Mucosa of gallbladder (tissue), 1 donor: ENCODE results near the gene ANKEF1. TPM values are rescaled to one million over a fixed set of nuclear protein-coding genes. Genes with fewer than 3 reads are reported as not detected.
A peak's percentile ranks its signal among the peaks of the same experiment; 100 is the strongest.

ENCODE experiments used
- DNase-seq: peaks from one replicate; pipeline ENCODE4 v3.0.0-alpha.2; 2020; ENCODE audit warnings: low spot score
- total RNA-seq: library from RNA; stranded (reverse); gene quantifications from one replicate; pipeline ENCODE4 v1.2.1, GENCODE V29; 2021
- donor health status: DM: no; HTN: no; CAD: no.

Gene ANKEF1
- total RNA-seq, 1 donor from 2014 or later, result 8.2 TPM

DNA sequence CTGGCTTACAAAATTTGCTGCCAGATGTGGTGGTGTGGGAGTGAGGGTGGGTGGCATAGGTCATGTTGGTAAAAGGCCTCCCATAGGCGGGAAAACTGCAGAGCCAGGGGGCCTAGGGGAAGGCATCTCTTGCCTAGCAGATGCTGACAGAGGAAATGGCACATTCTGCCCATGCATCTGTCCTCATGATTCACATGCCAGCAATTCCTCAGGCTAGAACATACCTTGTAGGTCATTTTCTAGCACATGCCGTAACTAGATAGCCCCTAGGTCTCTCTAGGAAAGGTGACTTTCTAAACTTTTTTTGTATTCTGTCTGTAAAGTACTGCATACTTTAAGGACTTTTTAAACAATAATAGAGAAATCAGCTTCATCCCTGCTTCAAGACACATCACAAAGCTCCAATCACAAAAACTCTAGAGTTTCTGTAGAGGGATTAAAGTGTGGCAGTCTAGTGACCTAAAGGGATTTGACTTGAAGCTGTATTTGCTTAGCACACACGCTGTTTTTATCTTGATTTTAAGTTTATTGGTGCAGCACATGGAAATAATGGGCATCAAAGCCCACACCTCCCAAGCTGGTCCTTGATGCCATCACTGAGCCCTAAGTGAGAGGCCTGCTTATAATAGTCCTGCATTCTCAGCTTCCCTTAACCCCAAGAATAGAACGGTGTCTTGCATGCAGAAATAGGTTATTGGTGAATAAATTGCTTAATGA, 55.2 kb downstream of the ANKEF1 start:
- no peak for DNase-seq

DNA sequence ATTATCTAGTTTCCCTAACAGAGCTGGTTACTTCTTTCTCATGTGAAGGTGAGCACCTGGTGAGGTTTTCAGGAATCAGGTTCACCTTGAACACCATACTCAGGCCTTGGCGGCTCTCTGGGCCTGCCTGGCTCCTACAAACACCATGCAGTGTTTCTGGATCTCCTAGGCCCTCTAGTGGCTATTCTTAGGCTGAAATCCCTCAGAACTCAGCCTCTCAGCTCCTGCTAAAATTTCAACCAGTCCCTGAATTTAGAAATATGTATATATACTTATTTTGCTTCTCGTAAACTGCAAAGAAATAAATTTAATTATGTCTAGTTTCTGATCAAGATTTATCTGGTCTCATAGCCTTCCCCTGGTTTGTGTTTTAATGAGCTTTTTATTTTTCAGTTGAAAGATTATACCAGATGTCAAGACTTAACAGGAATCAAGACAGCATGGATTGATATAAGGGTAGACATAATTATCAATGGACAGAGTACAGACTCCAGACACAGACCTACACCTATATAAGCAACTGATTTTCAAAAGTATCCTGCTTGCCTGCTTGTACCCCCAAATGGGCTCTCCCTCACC, 55.9 kb downstream of the ANKEF1 start:
- peak; percentile 49 for DNase-seq

DNA sequence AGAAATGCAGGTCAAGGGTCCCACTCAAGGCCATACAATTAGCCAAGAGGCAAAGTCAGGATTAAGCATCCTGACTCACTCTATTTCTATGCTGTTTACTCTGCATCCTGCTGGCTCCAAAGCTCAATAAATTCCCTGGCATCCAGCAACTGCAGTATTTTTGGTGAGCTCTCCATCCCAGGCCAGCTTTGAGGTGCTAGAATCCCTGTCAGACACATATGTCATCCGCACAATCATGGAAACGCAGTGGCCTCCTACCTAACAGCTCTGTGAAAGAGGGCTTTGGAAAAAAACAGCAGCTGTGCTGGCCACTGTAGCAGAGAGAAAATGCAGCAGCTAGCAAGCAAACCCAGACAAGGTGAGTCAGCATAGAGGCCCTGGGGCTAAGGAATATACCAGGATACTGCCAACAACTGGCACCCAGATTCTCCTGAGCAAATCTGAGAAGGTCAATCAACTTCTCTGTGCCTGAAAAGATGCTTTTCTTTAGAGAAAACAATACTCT, 58.4 kb downstream of the ANKEF1 start:
- DNase-seq, result no peak

DNA sequence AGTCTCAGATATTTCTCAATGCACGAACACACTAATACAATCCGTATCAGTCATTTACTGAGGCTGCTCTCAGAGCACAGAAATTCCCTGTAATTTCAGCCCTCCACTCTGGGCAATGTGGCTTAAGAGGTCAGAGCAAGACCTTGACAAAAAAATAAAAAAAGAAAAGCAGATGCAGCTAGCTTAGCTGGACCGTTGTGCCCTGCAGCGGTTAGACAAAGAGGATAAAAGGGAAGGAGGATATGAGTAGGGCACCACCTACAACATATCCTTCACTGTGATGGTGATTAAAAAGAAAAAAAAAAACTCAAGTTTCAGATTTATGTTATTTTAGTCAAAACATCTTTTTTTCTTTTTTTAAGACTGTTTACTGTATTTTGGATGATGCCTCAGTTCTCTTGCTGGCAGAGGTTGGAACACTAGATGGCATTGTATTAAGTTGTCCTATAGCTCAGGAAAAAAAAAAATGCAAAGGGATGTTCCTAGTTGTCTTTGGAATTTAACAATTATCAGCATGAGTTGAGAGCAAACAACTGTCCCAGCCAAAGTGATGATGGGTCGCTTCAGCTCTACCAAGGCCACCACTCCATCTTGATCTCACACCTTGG, 59.9 kb downstream of the ANKEF1 start:
- no peak for DNase-seq

DNA sequence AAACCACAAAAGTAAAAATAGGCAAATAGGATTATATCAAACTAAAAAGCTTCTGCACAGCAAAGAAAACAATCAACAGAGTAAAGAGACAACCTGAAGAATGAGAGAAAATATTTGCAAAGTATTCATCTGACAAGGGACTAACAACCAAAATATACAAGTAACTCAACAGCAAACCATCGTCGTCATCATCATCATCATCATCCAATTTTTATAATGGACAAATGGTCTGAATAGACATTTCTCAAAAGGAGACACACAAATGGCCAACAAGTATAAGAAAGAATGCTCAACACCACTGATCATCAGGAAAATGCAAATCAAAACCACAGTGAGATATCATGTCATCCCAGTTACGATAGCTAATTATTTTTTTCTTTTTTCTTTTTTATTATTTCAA, 62.0 kb downstream of the ANKEF1 start:
- DNase-seq, result no peak

DNA sequence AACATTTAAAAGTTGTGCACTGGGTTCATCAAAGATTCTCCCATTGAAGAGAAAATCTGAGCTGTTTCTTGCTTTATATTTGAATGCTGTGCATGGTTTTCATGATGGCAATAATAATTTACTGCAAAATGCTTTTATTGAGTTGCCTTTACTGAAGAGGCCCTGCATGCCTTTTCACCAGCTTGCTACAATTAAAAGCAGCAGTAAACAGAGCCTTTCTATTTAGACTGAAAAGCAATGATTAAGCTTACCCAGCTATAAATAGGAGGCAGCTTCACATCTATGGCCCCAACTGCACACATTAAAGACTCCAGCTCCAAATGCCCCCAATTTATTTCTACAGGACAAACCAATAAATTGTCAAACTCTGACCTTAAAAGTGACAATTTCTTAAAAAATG, 70.3 kb downstream of the ANKEF1 start:
- no peak for DNase-seq

Other genes with a start within 250 kb of the ANKEF1 start
- gene PAK5, start 195.9 kb upstream of the ANKEF1 start, total RNA-seq, result 12.5 TPM
- gene SNAP25, start 183.8 kb downstream of the ANKEF1 start, total RNA-seq, result 4.3 TPM